Memory B cell (primary cell): ENCODE measurements around the gene GAGE12D.
"Not testable (repeated sequence)": the region's sequence is repeated elsewhere in the genome, so short reads cannot be mapped to it uniquely, and the experiment has no call there.

Experiments used
- ATAC-seq: fragments of 150-1000 bp; cut with Tn5 transposase; 2 replicates; pipeline ENCODE4 v1.10.0; 2021; ENCODE audit warnings: low read depth, mild to moderate bottlenecking, moderate library complexity
- DNase-seq, 2 donors: peaks; one replicate each; pipeline ENCODE4 v3.0.0; 2022; ENCODE audit warnings: low spot score in 2 of 2
- H3K27ac Mint-ChIP-seq: one replicate; pipeline ENCODE4 v1.8.0; 2022; ENCODE audit warnings: mild to moderate bottlenecking, moderate library complexity, mixed read lengths
- H3K27me3 Mint-ChIP-seq: one replicate; pipeline ENCODE4 v1.8.0; 2022; ENCODE audit warnings: mixed read lengths
- H3K36me3 Mint-ChIP-seq: one replicate; pipeline ENCODE4 v1.8.0; 2022; ENCODE audit warnings: mild to moderate bottlenecking, mixed read lengths
- H3K4me1 Mint-ChIP-seq: one replicate; pipeline ENCODE4 v1.8.0; 2022; ENCODE audit warnings: mixed read lengths
- H3K4me3 Mint-ChIP-seq: one replicate; pipeline ENCODE4 v1.8.0; 2022; ENCODE audit warnings: mild to moderate bottlenecking, moderate library complexity, mixed read lengths
- H3K9me3 Mint-ChIP-seq: one replicate; pipeline ENCODE4 v1.8.0; 2022; ENCODE audit warnings: mixed read lengths

Gene GAGE12D, protein sequence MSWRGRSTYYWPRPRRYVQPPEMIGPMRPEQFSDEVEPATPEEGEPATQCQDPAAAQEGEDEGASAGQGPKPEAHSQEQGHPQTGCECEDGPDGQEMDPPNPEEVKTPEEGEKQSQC

GRCh38 chrX:49541433-49541832, at the start of gene GAGE12D:
Gene GAGE12D, plus strand, starts transcription at chrX:49541733. Its CDS starts 1,155 bp downstream, at chrX:49542888.
- not testable (repeated sequence) for H3K27me3 Mint-ChIP-seq, H3K27ac Mint-ChIP-seq, H3K4me1 Mint-ChIP-seq, H3K36me3 Mint-ChIP-seq, H3K4me3 Mint-ChIP-seq, DNase-seq, H3K9me3 Mint-ChIP-seq, ATAC-seq

GRCh38 chrX:49531877-49532276, 9.7 kb upstream of the GAGE12D start, which contains the start of gene GAGE12C:
Gene GAGE12C, plus strand, starts transcription at chrX:49532177. Its CDS starts 1,155 bp downstream, at chrX:49533332.
- DNase-seq, H3K27ac Mint-ChIP-seq, H3K27me3 Mint-ChIP-seq, H3K9me3 Mint-ChIP-seq, H3K4me1 Mint-ChIP-seq, ATAC-seq, H3K36me3 Mint-ChIP-seq, H3K4me3 Mint-ChIP-seq: not testable (repeated sequence)

GRCh38 chrX:49550989-49551388, 9.5 kb downstream of the GAGE12D start, which contains the start of gene GAGE12E:
Gene GAGE12E, plus strand, starts transcription at chrX:49551289. Its CDS starts 1,155 bp downstream, at chrX:49552444.
- H3K27ac Mint-ChIP-seq, H3K4me3 Mint-ChIP-seq, ATAC-seq, H3K36me3 Mint-ChIP-seq, DNase-seq, H3K4me1 Mint-ChIP-seq, H3K9me3 Mint-ChIP-seq, H3K27me3 Mint-ChIP-seq: not testable (repeated sequence)

GRCh38 chrX:49560542-49560941, 19.0 kb downstream of the GAGE12D start, which contains the start of gene GAGE12F:
Gene GAGE12F, plus strand, starts transcription at chrX:49560842. Its CDS starts 1,155 bp downstream, at chrX:49561997.
- H3K9me3 Mint-ChIP-seq, DNase-seq, H3K4me3 Mint-ChIP-seq, H3K4me1 Mint-ChIP-seq, ATAC-seq, H3K36me3 Mint-ChIP-seq, H3K27ac Mint-ChIP-seq, H3K27me3 Mint-ChIP-seq: not testable (repeated sequence)

DNA sequence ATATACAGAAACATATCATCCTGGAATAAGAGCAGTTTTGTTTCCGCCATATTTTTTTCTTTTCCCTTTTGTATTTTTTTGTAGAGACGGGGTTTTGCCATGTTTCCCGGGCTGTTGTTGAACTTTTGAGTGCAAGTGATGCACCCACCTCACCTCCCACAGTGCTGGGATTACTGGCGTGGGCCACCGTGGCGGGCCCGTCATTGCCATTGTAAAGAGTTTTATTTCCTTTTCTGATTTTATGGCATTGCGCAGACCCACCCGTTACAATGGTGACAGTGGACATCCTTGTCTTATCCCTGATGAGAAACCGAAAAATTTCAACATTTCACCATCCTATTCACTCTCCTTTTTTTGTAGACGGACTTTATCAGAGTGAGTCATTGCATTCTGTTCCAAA, 27.2 kb downstream of the GAGE12D start:
- not testable (repeated sequence) for H3K4me1 Mint-ChIP-seq, H3K27me3 Mint-ChIP-seq, DNase-seq, H3K36me3 Mint-ChIP-seq, ATAC-seq, H3K27ac Mint-ChIP-seq, H3K4me3 Mint-ChIP-seq, H3K9me3 Mint-ChIP-seq

GRCh38 chrX:49569152-49569551, 27.6 kb downstream of the GAGE12D start:
- not testable (repeated sequence) for DNase-seq, H3K36me3 Mint-ChIP-seq, H3K4me1 Mint-ChIP-seq, H3K27ac Mint-ChIP-seq, ATAC-seq, H3K9me3 Mint-ChIP-seq, H3K27me3 Mint-ChIP-seq, H3K4me3 Mint-ChIP-seq

- not testable (repeated sequence) for H3K36me3 Mint-ChIP-seq, H3K9me3 Mint-ChIP-seq, H3K4me1 Mint-ChIP-seq, H3K27ac Mint-ChIP-seq, H3K4me3 Mint-ChIP-seq, H3K27me3 Mint-ChIP-seq, ATAC-seq, DNase-seq
Observed at GRCh38 chrX:49570100-49570499, 28.6 kb downstream of the GAGE12D start, which contains the start of gene GAGE12G. Gene GAGE12G, plus strand, starts transcription at chrX:49570400. Its CDS starts 1,155 bp downstream, at chrX:49571555.

DNA sequence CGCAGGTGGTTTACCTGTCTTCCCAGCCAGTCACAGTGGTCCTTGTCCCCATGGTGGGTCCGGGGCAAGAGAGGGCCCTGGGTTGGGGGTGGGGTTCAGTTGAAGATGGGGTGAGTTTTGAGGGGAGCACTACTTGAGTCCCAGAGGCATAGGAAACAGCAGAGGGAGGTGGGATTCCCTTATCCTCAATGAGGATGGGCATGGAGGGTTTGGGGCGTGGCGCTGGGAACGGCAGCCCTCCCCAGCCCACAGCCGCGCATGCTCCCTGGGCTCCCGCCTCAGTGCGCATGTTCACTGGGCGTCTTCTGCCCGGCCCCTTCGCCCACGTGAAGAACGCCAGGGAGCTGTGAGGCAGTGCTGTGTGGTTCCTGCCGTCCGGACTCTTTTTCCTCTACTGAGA, 38.1 kb downstream of the GAGE12D start, which contains the start of gene GAGE12H:
TSS of gene GAGE12H (plus strand) at position 301 of the 400 bp plus-strand sequence. CDS start 1,155 bp downstream, outside the sequence.
- H3K27me3 Mint-ChIP-seq, H3K4me3 Mint-ChIP-seq, H3K27ac Mint-ChIP-seq, H3K9me3 Mint-ChIP-seq, ATAC-seq, H3K4me1 Mint-ChIP-seq, H3K36me3 Mint-ChIP-seq, DNase-seq: not testable (repeated sequence)

- not testable (repeated sequence) for H3K27ac Mint-ChIP-seq, H3K4me1 Mint-ChIP-seq, H3K27me3 Mint-ChIP-seq, ATAC-seq, H3K9me3 Mint-ChIP-seq, H3K36me3 Mint-ChIP-seq, DNase-seq, H3K4me3 Mint-ChIP-seq
Observed at GRCh38 chrX:49589196-49589595, 47.7 kb downstream of the GAGE12D start, which contains the start of gene GAGE2A. Gene GAGE2A, plus strand, starts transcription at chrX:49589496. Its CDS starts 1,155 bp downstream, at chrX:49590651.

GRCh38 chrX:49589769-49590478, 48.4 kb downstream of the GAGE12D start:
- not testable (repeated sequence) for H3K27ac Mint-ChIP-seq, H3K4me3 Mint-ChIP-seq, H3K4me1 Mint-ChIP-seq, H3K9me3 Mint-ChIP-seq, H3K27me3 Mint-ChIP-seq, H3K36me3 Mint-ChIP-seq, ATAC-seq
- DNase-seq, result peak in 1 of 2 donors; percentile 12

GRCh38 chrX:49590488-49590887, 49.0 kb downstream of the GAGE12D start:
- not testable (repeated sequence) for H3K27ac Mint-ChIP-seq, H3K9me3 Mint-ChIP-seq, H3K4me1 Mint-ChIP-seq, ATAC-seq, H3K27me3 Mint-ChIP-seq, DNase-seq, H3K36me3 Mint-ChIP-seq, H3K4me3 Mint-ChIP-seq
